HG03103 (cell line): ENCODE measurements around the gene KDM4C.
"Not testable (repeated sequence)": the region's sequence is repeated elsewhere in the genome, so short reads cannot be mapped to it uniquely, and the experiment has no call there.

Experiments
- ATAC-seq: cut with Tn5 transposase; IDR thresholded peaks from one replicate; pipeline ENCODE4 v1.9.1; 2021; ENCODE audit warnings: low read depth; ENCODE audit not compliant: unreplicated experiment

KDM4C gene

DNA sequence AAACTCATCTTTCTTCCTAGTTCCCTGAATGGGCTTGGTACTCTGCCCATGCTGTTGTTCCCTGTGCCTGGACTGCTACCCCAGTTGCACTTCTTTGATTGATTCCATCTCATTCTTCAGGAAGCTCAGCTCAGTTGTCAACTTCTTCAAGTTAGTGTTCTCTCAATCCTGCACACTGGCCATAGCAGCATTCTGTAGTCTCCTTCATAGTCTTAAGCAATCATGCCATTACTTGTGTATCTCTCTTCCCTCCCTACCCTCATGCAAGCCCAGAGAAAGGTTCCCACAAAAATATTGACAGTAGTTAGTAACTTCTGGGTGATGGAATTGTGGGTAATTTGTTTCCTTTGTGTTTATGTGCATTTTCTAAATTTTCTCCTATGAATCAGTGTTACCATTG, 5.5 kb downstream of the KDM4C start:
- no peak for ATAC-seq

DNA sequence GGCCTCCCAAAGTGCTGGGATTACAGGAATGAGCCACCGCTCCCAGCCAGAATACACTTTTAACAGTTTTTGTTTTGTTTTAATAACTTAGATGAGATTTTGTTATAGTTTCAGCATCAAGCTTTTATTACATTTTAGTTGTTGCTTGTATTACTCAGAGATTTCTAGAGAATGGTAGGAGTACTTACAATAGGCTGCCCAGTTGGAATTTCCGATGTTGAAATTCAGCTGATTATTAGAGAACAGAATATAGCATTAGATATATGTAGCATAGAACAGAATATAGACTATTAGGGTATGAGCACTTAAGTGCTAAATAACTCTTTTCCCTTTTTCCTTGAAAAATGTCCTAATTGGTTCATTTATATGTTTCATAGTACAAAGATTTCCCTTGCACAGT, 6.2 kb downstream of the KDM4C start:
- ATAC-seq: no peak

DNA sequence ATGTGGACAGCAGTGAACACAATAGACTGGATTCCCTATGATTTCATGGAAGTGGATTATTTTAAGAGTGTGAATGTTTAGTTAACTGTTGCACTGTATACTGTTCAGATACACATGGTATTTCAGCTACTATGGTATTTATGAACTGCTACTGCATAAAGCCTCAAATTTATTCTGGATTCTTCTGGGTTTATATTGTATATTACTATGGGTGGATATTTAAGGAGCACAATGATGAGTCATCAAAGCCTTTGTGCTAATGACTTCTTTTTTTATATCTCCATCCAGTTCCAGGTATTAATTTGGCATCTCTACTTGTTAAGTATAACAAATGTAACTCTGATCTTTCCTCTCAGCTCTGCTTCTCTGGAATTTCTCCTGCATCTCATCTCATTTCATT, 6.8 kb downstream of the KDM4C start:
- no peak for ATAC-seq

DNA sequence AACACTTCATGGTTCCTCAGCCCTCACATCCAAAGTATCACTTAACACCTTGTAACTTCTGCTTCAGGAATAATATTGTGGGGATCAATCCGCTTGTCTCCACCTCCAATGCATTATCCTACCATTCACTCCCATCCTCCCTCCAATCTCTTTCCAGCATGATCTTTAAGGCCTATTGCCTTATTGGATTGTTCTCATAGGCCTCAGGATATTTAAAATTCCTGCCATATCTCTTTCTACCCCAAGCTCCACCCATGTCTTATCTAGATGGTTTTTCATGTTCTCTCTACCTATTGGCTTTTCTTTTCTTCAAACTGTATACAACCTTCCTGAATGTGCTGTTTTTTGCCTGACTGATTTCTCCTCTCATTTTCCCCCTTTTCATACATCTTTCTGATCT, 7.2 kb downstream of the KDM4C start:
- ATAC-seq: no peak

DNA sequence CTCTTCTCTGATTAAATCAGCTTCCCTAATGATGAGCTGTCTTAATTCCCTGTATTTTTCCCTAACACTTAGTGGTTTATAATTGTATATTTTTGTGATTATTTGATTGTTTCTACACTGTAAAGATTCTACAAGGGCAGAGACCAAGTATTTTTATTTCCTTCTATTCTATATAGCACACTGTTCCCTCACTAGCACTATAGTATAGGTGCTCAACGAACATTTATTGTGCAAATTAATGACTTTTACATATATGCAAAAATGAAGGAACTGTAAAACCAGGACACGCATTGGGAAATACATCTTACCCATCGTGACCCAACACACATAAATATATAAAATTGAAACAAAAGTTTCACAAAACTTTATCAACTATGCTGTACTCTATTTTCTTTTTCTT, 7.6 kb downstream of the KDM4C start:
- ATAC-seq: no peak

DNA sequence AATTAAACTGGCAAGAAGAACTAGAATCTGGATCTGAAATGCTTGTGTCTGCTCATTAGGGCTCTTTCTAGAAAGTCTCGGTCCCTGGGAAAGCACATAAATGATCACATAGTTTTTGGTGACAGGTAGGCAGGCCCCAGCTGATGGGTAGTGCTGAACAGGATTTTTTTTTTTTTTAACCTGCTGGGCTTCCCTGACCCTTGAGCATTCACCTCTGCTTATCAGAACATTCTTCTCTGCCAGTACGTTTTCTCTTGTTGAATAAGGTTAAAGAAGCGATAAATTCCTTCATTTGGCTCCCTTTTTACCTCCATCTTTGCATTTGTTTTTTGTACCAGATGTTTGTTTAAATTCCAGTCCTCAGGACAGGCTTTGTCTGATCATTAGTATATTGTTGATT, 8.8 kb downstream of the KDM4C start:
- ATAC-seq: no peak

DNA sequence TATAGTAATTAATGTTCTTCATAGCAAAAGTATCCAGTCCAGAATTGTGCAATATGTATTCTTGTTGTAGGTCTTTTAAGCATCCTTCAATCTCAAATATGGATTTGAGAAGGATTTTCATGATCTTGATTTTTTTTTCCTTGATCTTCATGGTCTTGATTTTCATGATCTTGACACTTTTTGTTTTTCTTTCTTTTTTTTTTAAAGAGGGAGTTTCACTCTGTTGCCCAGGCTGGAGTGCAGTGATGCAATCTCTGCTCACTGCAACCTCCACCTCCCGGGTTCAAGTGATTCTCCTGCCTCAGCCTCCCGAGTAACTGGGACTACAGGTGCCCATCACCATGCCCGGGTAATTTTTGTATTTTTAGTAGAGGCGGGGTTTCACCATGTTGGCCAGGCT, 10.8 kb downstream of the KDM4C start:
- not testable (repeated sequence) for ATAC-seq

DNA sequence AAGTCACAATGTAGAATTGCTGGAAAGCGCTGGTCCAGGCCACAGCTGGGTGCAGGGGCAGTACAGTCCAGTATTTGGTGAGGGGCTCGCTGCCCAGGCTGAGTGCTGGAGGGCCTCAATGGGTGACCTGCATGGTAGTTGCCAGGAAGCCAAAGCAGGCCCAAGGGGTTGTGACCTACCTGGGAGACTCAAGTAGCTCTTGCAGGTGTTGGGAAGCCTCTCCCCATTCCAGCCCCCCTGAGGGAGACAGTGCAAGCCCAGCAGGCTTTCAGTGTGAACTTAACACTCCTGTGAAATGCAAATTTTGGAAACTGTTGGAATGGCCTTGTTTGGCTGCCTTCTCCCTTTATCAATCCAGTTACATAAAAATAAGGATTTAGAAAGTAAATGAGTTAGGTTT, 13.9 kb downstream of the KDM4C start:
- no peak for ATAC-seq

DNA sequence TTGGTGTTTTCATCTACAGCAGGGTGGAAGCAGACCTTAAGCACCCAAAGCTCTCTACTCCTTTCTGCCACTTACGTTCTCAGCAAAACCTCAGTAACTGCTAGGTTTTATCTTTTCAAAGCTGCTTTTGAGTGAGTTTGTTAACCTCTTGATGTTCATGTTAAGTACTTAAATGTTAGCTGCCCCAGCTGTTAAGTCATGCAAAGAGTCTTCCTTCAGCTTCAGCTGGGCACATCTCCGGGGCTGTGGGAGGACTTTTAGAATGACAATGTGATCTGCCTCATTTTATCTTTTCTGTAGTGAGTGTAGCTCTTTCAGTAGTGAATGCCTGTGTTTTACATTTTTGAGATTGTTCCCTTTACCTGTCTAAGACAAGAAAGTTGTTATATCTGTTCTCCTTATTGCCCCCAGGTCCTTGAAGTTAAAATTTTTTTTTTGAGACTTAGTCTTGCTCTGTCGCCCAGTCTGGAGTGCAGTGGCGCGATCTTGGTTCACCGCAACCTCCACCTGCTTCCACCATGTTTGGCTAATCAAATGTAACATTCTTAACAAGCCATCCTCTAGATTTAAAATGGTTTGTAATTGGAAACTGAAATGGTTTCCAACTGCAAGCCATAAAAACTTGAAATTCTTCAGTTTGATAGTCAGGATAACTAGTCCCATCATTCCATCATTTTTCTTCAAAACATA, 19.6 kb downstream of the KDM4C start:
- no peak for ATAC-seq

DNA sequence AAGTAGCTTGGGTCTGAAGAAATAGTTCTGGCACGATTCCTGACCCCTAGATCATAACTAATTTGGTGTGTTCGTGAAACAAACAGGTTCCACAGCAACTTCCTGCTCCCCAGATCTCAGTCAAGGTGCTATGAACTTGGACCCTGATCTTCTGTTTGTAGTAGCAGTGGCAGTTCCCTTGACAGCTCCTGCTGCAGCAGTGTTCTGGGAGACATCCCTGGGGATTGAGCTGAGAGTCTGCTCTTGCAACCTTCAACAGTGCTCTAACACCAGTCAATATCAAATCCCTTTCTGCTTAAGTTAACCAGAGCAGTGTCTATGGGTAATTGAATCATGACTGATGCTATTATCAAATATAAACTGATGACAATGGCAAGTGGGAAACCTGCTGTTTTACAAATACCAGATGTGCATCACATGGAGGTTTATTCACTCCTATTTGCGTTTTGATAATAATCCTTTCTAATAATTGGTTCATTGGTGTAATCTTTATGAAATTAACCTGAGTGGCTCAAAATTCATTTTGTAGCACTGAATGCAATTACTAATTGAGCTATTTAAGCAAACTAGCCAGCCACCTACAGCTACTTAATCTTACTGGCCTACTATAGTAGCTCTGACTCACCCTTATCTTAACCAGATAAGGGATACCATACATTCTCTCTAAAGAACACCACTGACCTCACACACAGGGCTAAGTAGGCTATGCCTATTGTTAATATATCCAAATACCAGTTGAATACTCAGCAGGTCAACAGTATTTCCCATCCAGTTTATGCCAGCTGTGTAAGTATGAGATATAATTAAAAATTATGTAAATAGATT, 21.9 kb downstream of the KDM4C start:
- no peak for ATAC-seq

DNA sequence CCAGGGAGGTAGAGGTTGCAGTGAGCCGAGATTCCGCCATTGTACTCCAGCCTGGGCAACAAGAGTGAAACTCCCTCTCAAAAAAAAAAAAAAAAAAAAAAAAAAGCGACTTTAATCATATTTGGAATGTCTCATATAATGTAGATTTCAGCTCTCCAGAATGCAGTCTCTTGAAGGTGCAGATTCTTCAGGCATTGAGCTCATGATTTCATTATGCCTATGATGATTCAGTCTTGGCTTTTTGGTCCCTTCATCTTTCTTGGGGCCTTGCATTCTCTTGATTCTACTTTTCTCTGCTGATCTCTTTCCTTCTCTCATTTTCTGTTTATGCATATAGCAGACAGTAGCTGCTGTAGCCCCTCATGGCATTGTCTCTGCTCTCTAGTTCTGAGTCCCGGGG, 22.9 kb downstream of the KDM4C start:
- ATAC-seq: no peak

DNA sequence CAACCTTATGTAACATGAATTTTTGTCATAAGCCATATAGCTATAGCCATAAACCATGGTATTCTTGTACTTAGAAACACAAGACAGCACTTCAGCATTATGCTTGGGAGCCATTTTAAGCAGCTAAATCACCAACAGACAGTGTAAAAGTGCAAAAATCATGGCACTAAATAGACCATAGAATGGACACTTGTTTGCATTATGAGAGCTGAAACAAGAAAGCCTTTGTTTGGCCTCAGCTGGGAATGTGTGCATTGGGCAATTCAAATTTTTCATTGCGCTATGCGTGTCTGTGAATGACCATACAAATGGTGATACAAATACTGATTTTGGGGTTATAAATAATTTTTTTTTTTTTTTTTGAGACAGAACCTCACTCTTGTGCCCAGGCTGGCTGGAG, 23.7 kb downstream of the KDM4C start:
- no peak for ATAC-seq

DNA sequence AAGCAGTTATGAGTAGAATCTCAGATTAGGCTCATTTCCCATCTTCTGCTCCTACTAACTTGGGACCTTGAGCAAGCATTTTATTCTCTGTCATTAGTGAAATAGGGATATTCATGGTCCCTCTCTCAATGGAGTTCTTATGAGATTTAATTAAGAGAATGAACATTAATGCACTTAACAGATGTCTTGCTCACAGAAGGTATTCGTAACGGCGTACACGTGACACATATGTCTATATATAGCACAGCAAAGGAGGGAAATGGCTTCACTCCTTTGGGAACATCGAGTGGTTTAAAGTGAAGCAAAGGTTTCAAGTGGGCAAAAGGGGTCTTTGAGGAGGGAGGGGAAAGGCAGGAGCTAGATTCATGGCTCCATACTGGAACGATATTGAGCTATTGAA, 24.6 kb downstream of the KDM4C start:
- ATAC-seq: no peak

DNA sequence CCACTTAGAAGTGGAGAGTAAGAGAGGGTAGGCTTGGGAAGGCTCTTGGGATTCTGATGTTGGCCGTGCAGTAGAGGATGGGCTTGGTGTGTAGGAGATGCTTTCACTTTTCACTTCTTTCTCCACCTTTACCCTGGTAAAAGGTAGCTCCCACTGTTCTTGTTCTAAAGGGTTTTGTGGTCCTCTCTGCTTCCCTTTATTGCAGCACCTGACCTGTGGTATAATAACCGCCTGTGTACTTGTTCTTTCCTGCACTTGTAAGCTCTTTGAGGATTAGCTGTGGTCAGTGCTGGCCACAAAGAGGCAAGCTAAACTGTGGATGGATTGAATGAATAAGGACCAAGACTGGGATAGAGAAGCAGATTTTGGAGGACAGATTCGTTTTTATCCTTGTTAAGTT, 25.2 kb downstream of the KDM4C start:
- no peak for ATAC-seq

DNA sequence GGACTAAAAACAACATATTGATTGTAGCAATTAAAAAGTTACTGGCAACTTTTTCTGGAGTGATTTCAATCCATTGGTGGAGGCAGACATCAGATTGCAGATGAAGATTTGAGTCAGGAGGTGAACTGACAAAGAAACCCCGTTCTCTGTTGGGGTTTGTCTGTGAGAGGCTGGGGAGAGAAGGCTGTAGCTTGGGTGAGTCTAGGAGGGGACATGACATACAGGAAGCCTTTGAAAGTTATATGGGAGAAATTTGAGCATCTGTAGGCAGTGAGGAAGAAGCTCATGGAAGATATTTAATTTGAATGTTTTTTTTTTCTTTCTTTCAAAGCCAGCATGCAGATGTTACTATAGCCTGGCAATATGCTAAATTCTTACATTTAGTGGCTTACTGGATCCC, 26.0 kb downstream of the KDM4C start:
- no peak for ATAC-seq

DNA sequence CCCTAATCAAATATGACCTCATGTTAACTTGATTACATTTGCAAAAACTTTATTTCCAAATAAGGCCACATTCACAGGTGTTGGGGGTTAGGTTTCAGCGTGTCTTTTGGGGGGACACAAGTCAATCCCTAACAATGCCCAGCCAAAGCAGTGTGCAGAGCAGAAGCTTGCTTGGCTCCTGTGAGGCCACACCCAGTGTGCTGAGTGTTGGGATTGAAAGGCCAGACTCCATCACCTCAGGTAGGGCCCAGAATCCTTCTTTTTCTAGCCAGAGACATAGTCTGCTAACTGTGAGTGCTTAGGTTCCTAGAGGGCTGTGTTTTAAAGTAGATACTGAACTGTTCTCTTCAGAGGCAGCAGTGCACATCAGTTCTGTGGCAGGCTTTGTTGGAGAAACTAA, 27.9 kb downstream of the KDM4C start:
- no peak for ATAC-seq

DNA sequence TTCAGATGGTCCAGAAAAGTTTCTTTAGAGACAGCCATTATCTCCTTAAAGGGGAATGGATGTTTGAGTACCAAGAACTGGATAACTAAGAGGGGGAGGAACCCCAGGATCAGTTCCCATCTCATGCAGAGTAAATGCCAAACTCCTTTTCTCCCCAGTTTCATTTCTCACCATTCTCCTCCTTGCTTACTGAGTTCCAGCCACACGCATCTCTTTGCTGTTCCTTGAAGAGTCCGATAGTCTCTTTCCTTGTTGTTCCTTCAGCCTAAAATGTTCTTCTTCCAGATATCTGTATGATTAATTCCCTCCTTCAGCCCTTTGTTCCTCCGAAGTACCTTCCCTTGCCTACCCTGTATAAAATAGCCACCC, 30.0 kb downstream of the KDM4C start:
- ATAC-seq: no peak

DNA sequence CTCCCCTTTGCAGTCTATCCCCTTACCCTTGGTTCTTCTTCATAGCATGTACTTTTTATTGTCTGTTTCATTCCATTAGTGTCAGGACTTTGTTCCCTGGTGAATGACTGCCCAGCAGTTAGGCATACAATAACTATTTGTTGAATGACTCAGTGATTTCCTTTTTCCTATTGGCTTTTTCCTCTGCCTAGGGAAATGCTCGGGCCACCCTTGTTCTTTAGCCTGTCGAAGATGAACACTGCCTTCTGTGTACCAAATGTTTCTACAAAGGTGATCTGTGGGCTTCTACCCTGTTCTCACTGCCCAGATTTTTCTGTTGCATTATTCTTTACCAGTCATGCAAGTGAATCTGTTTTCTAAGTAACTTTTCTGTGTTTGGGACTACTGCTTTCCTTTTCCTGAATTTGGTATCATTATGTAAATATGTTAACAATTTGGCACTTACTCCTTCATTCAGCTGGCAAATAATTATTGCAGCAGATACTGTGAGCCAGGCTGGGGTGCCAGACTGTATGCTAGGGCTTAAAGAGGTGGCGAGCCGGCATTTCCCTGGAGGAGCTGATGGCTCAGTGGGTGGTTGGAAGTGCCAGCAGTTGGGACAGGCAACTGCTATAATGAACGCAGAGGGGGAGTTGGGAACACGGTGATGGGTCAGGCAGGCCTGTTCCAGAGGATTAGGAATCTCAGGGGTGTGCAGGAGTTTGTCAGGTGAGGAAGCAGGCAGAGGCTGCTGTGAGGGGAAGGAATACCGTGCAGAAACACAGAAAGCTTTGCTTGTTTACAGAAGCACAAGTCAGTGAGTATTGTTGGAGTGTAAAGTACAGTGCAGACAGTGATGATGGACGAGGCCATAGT, 30.6 kb downstream of the KDM4C start:
- ATAC-seq: no peak

DNA sequence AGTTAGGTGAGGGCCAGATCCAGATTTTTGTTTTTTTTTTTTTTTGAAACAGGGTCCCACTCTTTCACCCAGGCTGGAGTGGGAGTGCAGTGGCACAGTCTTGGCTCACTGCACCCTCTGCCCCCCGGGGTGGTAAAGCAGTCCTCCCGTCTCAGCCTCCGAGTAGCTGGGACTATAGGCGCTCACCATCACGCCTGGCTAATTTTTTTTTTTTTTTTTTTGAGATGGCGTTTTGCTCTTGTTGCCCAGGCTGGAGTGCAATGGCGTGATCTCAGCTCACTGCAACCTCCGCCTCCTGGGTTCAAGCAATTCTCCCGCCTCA, 31.2 kb downstream of the KDM4C start:
- ATAC-seq: not testable (repeated sequence)

DNA sequence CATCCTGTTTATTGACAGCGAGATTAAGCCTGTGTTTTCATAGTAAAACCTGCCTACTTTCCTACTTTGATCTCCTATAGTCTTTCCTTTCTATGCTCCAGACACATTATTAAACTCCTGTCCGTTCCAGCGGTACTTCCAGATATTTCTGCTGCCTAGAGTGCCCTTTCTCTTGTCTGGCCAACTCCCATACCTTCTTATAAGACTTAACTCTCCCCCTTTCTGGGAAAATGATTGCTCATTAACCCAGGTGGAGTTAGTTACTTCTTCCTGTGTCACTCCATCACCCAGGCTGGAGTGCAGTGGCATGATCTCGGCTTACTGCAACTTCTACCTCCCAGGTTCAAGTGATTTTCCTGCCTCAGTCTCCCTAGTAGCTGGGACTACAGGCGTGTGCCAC, 33.1 kb downstream of the KDM4C start:
- ATAC-seq: no peak

DNA sequence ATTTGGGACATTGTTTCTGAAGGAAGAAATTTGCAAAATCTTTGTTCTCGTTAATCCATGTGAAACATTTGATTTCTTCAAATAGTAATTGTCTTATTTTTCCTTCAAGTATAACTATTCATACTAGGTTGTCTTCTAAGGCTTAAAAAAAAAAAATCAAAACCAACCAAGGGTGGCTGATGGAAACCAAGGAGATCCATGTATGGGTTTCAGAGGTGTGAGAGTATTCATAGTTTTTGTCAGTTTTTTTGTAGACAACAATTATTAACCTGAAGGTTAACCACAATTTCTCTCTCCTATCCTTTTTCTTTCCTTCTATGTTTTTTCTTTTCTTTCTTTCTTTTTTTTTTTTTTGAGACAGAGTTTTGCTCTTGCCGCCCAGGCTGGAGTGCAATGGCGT, 35.4 kb downstream of the KDM4C start:
- no peak for ATAC-seq

DNA sequence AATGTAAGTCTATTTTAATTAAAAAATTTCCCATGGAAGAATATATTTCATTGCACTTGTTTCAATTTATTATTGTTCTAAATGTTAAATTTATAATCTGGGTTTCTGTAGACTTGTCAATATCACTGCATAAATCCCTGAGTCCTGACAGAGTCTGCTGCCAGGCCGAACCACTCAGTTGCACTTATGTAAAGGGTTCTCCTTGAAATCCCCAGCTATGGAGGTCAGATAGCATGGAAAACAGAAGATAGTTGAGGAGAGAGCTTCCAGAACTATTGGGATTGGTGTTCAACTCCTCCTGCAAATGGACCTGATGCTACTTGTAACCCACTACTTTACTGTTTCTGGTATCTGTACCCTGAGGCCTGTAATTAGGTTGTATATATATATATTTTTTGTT, 37.2 kb downstream of the KDM4C start:
- no peak for ATAC-seq
